GM12872 (cell line): ENCODE measurements around the gene RRP1B.

Experiments
- CTCF ChIP-seq: IDR thresholded peaks from 3 replicates; pipeline ENCODE4 v1.5.1; 2011; ENCODE audit warnings: low read depth, mild to moderate bottlenecking, low read length, moderate library complexity; ENCODE audit not compliant: insufficient read depth

The RRP1B gene

GRCh38 chr21:43731476-43731875 lies 72.1 kb downstream of the RRP1B start:
- TF ChIP-seq CTCF: no peak

- no peak for TF ChIP-seq CTCF
These were observed 72.7 kb downstream of the RRP1B start for GRCh38 chr21:43731891-43732711.

DNA sequence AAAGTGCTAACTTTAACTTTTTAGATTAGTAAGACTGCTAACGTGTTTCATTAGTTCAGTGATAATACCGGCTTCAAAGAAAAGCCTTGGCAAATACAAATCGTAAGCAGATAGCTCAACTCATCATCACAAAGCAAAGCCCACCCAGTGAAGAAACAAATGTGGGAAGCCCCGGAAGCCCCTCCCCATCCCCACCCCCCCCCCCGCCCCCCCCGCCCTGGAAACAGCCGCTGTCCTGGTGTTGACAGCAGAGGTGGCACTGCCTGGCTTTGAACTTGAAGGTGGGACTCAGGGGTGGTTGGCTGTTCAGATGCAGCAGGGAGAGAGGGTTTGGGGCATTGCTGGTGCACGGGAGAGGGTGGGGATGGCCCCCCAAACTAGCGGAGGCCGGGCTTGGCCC lies 73.7 kb downstream of the RRP1B start:
- no peak for TF ChIP-seq CTCF

- no peak for TF ChIP-seq CTCF
These were observed 74.2 kb downstream of the RRP1B start for GRCh38 chr21:43733529-43734071.

DNA sequence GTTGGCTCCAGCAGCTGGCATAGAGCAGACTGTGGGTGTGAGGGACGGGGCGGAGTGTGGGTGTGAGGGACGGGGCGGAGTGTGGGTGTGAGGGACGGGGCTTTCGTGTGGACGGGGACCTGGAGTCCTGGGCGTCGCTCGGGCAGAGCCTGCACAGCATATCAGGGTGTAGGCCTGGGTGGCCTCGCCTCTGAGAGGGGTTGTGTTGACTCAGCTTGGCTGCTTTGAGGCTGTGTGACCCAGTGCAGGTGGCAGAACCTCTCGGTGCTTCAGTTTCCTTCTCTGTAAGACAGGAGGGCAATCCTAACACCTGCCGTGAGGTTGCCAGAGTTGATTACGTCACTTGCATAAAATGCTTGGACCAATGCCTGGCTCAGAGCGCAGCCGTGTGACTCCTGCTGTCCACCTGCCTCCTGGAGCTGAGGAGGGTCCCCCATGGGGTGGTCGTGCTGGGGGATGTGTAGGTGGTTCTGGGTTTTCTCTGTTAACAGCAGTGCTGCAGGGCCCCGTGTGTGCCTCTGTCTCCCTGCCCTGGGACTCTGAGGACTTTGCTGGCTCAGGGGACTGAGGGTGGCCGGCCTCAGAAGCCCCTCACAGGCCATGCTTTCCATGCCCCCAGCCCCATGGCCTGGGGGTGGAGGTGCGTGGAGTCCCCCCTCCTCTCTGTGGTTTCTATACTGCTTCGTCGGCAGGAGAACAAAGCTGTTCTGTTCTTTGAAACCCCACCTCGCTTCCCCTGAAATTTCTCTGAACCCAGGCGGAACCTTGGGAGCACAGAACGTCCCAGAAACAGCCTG lies 75.0 kb downstream of the RRP1B start:
- TF ChIP-seq CTCF: no peak

DNA sequence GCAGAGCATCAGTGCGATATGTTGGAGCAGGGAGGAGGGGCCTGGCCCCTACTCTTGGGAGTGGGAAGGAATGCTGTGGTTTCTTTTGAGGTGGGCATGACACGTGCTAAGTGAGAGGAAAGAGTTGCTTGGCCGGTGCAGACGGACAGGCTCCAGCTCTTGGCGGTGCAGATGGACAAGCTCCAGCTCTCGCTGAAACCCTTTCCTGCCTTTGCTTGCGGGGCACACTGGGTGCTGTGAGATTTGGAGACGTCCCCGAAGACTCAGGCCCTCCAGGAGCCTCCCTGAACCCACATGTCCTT lies 75.5 kb downstream of the RRP1B start:
- no peak for TF ChIP-seq CTCF

GRCh38 chr21:43735236-43736091 lies 76.1 kb downstream of the RRP1B start:
- no peak for TF ChIP-seq CTCF
